ENCODE measurements around the gene PSMG3.

The PSMG3 gene

DNA sequence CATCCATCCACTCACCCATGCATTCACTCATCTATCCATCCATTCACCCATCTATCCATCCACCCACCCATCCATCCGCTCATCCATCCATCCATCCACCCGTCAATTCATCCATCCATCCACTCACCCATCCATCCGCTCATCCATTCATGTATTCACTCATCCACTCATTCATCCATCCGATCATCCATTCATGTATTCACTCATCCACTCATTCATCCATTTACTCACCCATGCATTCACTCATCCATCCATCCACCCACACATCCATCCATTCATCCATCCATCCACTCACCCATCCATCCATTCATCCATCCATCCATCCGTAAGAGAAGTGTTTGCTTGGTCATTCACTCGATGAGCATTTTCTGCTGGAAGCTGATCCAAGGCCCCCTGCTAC is 8.7 kb upstream of the PSMG3 start:
- DNase-seq: no peak

DNA sequence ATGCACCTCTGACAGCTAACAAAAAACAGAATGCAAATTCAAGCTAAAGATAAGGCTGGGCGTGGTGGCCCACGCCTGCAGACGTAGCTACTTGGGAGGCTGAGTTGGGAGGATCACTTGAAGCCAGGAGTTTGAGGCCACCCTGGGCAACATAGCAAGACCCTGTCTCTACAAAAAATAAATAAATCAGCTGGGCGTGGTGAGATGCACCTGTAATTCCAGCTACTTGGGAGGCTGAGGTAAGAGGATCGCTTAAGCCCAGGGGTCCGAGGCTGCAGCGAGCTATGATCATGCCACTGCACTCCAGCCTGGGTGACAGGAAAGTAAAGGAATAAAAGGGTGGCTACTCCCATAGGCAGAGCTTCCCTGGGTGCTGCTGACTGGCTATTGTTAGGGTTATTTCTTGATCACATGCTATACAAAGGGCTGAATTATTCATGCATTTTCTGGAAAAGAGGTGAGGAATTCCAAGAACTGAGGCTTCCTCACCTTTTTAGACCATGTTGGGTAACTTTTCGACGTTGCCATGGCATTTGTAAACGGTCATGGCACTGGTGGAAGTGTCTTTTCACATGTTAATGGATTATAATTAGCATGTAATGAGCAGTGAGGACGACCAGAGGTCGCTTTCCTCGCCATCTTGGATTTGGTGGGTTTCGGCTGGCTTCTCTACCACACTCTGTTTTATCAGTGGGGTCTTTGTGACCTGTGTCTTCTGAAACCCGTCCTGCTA is 6.9 kb upstream of the PSMG3 start:
- DNase-seq: no peak

DNA sequence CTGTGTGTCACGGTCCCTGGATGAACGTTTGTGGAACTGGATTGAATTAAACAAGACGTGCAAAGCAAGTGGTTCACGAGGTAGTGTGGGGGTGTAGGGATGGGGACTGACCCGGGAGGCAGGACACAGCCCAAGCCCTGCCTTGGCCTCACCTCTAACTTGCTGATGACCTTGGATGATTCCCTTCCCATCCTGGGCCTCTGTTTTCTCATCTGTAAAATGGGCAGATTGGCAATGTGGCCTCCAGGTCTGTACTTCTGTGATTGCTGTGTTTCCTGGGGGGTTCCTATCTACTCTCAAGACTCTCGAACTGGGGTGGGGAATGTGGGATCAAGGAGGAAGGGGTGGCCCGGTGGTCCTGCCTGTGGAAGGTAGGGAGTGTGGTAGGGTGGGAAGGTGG is 6.0 kb upstream of the PSMG3 start:
- no peak for DNase-seq

DNA sequence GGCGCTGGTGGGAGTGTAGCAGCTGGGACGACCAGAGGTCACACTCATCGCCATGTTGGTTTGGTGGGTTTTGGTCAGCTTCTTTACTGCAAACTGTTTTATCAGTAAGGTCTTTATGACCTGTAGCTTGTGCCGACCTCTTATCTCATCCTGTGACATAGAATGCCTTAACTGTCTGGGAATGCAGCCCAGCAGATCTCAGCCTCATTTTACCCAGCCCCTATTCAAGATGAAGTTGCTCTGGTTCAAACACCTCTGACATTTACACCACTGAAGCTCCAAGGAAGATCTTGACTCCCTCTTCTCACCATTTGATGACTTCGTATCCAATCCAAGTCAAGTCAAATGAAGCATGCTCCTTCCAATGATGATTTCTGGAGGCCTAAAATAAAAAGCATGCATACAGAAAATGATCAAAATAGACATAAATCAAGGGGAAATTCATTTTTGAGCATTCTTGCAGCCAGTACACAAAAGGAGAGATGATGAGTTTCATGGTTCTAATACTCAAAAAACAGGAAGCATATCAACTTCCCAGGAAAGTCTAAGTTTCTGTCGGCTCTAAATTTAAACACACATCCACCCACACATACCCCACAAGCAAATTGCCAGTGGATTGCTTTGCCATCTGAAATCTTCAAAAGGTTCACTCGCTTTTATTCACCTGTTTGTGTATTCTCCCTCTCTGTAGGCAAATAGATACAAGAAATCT is 2.4 kb upstream of the PSMG3 start:
- no peak for DNase-seq

DNA sequence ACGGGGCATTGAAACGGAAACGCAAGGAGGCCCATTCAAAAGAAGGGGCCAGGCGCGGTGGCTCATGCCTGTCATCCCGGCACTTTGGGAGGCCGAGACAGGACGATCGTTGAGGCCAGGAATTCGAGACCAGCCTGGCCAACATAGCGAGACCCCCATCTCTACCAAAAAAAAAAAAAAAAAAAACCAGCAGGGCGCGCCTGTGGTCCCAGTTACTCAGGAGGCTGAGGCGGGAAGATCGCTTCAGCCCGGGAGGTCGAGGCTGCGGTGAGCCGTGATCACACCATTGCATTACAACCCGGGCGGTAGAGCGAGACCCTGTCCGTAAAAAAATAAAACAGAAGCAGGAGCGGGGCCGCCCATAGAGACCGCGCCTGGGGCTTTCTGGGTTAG is 396 bp downstream of the PSMG3 start:
- DNase-seq: no peak

DNA sequence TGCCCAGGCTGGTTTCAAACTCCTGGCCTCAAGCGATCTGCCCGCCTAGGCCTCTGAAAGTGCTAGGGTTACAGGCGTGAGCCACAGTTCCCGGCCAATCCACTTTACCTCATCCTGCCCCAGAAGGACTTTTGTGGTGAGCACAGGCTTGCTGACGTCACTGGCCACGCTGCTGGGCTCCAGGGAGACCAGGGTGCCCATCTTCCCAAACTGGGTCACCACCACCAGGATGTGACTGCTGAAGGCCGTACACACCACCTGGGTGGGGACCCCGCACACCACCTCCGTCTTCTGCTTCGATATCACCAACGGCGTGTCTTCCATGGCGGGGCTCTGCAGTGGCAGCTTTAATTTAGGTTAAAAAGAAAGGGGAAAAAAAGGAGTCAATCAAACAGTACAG is 816 bp downstream of the PSMG3 start:
- DNase-seq: no peak

DNA sequence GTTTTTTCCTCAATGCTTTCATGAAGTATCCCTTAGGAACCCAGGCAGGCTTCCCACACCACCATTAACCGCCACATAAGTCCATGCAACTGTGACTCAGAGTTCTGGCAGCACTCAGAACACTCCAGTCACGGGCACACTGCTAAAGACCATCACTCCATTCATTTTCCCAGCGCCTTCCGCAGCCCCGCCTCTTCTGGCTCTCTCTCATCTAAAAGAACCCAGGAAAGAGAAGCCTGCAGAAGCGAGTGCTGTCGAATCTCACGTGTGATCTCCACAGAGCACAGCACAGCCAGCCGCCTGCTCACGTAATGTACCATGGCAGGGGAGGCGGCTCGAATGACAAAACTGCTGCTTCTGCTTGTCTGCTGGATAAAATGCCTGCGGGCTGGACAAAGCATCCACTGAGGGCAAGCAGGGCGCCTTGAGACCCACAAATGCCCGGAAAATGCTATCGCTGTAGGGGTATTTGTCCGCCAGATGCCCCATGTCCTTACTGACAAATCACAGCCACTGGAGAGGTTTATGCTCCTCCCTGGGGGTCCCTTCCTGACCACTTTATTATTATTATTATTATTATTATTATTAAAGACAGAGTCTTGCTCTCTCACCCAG is 1.8 kb downstream of the PSMG3 start:
- no peak for DNase-seq

DNA sequence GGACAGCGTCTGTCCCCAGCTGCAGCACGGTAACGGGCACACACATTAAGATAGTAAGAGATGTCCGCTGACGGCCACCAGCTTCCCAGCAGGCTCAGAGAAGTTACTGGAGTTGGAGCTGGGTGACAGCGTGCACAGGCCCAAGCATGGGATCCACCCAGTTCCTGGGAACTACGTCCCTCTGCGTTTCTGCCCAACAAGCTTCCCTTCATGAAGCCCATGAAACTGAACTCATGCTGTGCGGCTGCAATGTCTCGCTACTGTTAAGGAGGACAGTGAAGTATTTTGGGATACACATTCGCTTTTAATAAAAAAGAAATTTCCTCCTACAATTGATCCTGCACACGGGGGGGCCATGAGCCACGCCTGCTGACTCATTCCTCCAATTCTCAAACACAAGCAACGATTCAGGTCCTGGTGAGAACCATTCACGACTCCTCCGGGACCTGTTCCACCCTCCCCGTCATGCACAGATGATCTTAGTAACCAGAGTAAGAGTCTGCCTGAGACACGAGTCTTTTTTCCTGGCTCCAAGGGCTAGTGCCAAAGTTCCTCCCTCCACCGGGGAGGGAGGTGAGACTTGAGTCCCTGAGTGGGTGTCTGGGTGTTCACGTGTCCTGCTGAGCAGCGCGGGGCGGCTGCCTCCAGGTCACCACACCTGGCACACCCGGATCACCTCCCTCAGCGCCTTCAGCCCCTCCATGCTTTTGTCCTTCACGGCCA is 2.6 kb downstream of the PSMG3 start:
- no peak for DNase-seq

DNA sequence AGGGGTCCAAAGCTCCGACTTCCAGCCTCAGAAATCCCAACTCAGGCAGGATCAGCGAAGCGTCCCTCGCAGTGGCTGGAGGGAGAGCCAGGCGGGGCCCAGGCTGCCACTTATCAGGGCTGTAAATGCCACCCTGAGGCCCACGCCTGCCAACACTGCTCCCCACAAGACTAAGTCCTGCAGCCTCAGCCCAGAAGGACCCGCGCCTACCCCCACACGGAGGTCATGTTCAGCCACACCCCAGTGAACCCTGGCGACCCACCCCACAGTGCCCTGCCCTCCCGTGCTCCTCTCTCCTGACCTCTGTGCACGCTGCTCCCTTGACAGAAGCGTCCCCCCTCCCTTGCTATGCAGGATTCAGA is 3.2 kb downstream of the PSMG3 start:
- DNase-seq: no peak

DNA sequence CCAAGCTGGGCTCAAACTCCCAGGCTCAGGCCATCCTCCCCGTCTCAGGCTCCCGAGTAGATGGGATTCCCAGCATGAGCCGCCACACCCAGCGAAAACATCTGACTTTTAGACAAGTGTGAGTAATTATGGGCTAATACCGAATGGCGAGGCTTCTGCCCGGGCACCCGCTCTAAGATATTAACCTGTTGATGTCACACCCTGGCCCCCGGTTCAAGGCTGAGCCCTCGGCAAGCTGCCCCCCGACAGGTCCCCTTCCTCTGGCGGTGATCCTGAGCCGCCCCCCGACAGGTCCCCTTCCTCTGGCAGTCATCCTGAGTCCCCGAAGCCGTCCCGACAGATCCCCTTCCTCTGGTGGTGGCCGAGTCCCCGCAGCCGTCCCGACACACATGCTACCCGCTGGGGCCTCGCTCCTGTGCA is 5.2 kb downstream of the PSMG3 start:
- no peak for DNase-seq

DNA sequence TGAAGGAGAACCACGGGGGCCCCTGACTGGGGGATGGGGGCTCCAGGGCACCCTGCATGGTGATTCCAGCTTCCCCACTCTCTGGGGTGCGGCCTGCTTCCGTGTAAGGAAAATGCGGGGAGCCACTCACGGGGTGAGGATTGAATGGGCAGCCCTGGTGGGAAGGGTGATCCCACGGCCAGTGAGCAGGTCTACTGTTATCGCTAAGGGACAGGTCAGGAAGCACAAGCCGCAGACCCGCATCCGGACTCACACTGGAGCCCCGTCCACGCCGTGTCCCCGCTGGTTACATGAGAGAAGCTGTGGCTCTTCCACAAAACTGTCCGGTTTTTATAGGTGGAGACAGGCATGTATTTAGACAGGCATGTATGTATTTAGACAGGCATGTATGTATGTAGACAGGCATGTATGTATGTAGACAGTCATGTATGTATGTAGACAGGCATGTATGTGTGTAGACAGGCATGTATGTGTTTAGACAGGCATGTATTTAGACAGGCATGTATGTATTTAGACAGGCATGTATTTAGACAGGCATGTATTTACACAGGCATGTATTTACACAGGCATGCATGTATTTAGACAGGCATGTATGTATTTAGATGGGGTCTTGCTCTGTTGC is 5.7 kb downstream of the PSMG3 start:
- DNase-seq: no peak

DNA sequence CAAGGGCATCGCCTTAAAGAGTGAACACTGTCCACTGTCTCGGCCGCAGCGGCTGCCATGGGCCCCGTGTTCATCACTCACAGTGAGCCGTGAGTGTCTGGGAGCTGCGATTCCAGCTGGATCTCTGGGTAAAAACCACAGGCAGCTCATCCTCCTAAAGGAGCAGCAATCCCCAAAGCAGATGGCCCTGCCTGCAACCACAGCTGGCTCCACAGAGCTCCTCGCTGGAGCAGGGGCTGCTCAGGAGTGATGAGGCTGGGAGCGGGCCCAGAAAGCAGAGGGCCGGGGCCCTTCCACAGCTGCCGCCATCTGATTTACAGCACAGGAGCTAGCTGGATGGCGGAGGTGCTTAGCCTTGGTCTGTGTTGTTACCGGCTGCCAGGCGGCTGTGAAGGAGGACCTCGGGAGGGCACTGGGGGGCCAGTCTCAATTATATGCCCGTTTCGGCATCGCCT is 7.2 kb downstream of the PSMG3 start:
- no peak for DNase-seq

DNA sequence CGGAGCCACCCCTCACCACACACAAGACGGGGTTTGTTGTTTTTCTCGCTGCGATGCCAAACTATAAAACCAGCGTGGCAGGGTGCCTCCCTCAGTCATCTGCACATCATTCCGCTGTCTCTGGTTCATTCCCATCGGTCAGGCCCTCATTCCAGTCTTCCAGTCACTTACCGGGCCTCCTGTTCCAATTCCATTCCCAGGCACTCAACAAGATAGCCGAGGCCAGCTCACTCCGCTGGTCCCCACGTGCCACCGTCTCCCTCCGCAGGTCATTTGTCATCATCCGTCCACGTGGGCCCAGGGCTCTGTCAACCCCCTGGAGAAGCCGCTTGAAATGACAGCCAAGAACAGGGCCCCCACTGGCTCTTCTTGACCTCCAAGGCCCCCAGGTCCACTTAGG is 7.7 kb downstream of the PSMG3 start:
- DNase-seq: no peak

DNA sequence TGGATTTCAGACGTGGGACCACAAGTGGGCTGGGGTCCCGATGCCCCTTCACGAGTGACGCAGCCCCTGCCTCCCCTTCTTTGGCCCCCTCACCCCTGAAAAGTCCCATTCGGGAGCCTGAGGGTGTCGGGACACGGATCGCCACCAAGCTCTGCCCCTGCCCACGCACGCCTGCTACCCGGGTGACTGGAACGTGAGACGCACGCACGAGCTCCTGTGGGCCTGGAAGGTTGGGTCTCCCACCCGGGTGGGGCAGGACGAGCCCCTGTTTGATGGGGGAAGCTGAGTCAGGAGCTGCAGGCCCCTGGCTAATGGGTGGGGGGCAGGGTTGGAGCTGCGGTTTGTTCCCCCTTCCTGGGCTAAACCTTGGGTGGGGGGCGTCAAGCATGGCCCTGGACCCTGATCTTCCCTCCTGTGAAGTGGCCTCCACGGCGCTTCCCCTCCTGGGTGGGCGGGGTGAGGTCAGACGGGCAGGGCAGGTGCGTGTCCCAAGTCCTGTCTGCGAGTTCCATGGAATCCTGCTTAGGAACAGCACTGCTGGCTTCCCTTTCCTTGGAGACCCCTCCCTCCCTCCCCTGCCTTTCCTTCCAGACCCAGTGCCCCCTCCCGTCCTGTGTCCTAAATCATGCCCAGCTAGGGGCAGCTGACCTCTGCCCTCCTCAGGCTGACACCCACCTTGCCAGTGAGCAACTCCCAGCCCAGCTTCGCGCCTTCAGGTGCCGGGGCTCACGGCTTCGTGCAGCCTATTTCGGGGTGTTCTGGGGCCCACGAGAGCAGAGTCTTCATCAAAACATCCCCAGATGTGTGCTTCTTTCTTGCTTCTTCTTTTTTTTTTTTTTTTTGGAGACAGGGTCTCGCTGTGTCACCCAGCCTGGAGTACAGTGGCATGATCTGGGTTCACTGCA is 8.5 kb downstream of the PSMG3 start:
- no peak for DNase-seq

DNA sequence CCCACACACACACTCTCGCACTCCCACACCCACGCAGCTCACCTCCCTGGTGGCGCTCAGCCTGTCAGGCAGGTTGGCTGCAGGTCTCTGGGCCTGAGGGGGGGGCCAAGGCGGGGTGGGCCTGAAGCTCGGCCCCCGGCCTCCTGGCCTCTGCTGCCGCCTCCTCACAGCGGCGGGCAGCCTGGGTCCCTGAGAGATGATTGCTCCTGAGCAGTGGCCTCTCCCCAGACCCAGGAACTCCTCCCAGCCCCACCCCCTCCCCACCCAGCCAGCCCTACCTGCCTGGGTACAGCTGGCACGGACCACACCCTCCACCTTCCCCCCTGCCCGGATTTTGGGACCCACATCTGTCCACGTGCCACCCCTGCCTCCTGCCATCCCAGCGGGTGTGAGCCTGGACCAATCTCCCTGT is 9.2 kb downstream of the PSMG3 start:
- no peak for DNase-seq

DNA sequence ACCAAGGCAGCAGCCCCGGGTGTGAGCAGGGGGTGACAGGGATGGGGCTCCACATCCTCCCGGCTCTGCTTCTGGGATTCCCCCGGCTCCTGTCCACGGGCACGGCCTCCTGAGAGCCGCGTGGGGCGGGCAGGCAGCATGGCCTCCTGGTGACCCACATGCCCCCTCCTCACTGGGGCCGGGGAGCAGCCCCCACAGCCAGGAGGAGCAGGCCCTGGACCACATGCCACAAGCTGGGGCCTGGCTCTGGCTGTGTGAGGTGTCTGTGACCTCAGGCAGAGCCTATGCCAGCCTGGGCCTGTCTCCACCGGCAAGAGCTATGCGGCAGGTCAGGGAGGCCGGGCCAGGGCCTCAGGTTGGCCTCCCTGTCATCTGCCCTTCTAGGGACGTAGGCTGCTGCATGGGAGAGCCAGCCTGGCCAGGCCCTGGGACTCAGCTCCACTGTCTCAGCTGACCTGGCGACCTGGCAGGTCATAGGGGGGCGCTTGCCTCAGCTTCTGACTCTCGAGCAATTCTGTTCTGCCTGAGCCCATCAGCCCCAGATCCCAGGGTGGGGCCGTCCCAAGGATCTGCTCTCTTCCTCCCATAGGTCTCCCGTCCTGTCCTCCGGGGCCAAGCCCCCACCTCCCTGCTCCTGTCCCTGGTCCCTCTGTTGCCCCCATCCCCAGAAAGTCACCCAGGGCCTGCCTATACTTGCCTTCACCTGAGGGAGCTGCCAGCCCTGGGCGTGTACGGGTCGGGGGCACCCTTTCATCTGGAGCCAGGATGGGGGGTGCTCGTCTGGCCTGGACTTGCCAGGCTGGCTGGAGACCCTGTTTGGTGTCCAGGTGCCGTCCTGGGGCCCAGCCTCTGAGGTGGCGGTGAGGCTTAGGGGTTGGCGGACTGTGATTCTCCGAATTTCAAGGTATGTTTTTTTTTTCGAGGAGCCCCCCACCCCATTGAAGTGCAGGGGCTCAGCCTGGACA is 9.9 kb downstream of the PSMG3 start:
- no peak for DNase-seq

DNA sequence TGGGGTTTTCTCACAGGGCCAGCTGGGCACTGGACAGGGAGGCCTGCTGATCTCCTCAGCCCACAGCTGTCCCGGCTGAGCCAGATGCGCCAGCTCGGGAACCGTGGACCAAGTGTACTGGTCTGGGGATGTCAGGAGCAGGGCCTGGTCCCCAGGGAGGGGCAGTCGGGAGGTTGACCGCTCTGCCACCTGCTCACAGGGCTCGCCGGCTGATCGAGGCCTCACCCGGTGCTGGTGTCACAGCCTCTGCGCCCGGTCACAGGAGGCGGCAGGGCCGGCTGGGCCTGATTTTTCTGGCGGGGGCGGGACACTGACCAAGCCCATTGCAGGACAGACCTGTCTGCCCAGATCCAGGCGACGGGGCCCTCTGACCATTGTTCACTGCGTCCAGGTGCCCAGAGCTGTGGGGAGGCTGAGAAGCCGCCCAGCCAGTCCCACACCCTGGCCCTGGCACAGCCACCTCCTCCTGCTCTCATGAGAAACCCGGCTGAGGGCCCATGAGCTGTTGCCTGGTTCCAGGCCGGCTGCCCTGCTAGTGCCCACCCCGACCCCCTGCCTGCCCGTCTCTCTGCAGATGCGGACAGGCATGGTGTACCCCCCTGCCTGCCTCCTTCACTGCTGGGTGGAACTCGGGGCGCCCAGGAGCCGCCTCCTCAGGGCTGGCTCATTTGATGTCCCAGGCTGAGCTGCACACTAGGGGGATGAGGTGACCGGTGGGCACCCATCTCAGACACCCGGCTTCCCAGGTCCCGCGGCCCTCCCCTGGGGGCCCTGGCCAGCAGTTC is 10.8 kb downstream of the PSMG3 start:
- DNase-seq: no peak

DNA sequence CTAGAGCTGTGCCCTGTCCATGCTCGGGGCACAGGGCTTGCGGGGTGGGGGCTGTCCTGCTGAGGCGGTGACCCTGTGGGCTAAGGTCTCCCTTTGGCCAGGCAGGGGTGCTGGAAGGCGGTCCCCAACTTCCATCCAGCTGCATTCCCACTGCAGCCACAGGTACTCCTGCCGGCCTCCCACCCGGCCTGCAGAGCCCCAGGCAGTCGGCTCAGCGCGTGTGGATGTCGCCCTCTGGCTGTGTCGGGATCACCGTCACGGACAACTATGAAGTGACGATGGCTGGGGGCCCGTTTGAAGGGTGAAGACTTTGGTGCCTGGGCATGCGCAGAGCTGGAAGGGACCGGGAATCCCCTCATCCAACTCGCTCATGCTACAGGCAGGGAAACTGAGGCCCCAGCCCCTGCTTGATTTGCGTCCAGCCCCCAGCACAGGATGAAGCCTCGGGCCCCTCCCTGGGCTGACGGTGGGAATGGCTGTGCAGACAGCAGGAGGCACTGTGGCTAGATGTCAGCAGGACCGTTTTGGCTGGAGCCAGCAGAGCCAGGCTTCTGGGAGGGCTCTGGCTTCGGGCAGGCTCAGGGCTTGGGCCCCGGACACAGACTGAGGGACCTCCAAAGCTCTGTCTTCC is 11.5 kb downstream of the PSMG3 start:
- no peak for DNase-seq

DNA sequence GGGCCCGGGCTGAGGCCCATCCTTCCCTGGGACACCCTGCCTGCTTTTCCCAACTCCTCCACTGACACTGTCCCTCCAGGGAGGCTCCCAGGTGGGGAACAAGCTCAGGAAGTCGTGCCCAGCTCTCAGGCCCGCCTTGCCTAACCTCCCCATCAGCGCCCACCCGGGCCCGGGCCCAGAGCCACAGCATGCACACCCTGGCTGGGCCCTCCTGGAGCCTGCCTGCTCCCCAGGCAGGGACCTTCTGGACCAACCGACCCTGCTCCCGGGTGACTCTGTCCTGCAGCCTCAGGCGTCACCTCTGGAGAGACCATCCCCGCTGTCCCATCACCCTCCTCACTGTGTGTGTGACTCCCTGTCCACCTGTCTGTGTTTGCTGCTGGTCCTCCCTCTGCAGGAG is 12.1 kb downstream of the PSMG3 start:
- no peak for DNase-seq

DNA sequence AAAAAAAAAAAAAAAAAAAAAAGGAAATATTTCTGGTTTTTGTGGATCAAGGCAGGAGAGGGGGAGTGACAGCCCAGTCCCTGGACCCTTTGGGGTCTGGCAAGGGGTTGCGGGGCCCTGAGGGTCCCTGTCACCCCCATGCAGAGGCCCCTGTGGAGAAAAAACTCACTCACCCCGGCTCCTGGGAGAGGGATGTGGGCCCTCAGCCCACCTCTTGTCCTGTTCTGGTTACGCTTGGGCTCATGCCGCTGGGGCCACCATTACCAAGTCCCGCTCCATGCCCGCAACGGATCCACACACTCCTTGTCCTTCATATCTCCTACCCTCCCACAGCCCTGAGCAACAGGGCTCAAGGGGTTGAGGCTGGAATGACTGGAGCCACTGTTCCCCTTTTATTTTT is 12.8 kb downstream of the PSMG3 start:
- DNase-seq: no peak

Data from activated naive CD4-positive, alpha-beta T cell treated with anti-CD3 and anti-CD28 coated beads, Interleukin-2, amount 50 U/mL, for 16 hours (primary cell).